ENCODE results near the gene ATXN10. TPM values are rescaled to one million over a fixed set of nuclear protein-coding genes. Genes with fewer than 3 reads are reported as not detected.

Gene ATXN10
- total RNA-seq, 1 donor from 2014 or later, result 125 TPM

DNA sequence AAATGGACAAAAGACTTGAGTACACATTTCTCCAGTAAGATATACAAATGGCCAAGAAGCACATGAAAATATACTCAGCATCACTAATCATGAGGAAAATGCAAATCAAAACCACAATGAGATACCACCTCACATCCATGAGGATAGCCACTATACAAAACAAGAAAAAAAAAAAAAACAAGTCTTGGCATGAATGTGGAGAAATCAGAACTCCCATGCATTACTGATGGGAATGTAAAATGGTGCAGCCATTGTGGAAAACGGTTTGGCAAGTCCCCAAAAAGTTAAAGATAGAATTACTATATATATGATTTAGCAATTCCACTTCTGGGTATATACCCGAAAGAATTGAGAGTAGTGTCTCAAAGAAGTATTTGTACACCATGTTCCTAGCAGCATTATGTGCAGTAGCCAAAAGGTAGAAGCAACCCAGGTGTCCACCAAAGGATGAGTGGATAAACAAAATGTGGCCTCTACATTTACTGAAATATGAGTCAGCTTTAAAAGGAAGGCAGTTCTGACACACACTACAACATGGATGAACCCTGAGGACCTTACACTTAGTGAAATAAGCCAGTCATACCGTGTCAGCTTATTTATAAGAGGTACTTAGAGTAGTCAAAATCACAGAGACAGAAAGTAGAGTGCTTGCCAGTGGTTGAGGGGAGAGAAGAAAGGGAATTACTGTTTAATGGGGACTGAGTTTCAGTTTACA, 159.1 kb downstream of the ATXN10 start:
- DNase-seq (no peak), ATAC-seq (no peak)
- Histone ChIP-seq H3K4me3 (no peak overlapping the region), H3K27ac (no peak overlapping the region), H3K4me1 (no peaks in the 10 kb centered on the region), H3K27me3 (no peaks in the 10 kb centered on the region), H3K36me3 (peaks cover 12% of the 10 kb centered on the region), H3K9me3 (no peaks in the 10 kb centered on the region)
- TF ChIP-seq, protein P1, sequence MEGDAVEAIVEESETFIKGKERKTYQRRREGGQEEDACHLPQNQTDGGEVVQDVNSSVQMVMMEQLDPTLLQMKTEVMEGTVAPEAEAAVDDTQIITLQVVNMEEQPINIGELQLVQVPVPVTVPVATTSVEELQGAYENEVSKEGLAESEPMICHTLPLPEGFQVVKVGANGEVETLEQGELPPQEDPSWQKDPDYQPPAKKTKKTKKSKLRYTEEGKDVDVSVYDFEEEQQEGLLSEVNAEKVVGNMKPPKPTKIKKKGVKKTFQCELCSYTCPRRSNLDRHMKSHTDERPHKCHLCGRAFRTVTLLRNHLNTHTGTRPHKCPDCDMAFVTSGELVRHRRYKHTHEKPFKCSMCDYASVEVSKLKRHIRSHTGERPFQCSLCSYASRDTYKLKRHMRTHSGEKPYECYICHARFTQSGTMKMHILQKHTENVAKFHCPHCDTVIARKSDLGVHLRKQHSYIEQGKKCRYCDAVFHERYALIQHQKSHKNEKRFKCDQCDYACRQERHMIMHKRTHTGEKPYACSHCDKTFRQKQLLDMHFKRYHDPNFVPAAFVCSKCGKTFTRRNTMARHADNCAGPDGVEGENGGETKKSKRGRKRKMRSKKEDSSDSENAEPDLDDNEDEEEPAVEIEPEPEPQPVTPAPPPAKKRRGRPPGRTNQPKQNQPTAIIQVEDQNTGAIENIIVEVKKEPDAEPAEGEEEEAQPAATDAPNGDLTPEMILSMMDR (IDR thresholded peaks at IDR 0.05), result no peak
- intact Hi-C loops (cut with DNase I), result no loop called here

DNA sequence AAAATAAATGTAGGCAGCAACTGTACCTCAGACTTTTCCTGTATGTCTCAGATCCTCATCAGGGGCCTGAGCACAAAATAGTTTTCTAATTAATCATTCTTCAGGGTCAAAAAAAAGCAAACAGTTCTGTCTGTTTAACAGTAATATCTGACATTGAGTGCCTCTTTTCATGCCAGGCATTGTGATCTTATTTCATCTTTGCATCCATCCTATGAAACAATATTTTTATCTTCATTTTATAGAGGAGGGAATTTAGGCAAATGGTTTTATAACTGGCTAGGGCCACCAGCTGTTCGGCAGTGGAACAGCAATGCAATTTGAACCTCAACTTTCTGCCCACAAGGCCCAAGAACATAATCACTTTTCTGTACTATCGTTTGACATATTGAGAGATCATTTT, 159.8 kb downstream of the ATXN10 start:
- Histone ChIP-seq H3K9me3 (no peaks in the 10 kb centered on the region), H3K36me3 (peaks cover 12% of the 10 kb centered on the region), H3K4me3 (no peak overlapping the region), H3K4me1 (no peaks in the 10 kb centered on the region), H3K27ac (no peak overlapping the region), H3K27me3 (no peaks in the 10 kb centered on the region)
- TF ChIP-seq, protein P1 (IDR thresholded peaks at IDR 0.05), result peak; percentile 33
- no peak for DNase-seq
- intact Hi-C loops (cut with DNase I), result no loop called here
- peak; percentile 24 for ATAC-seq

- TF ChIP-seq, protein P1 (IDR thresholded peaks at IDR 0.05), result no peak
Measured at GRCh38 chr22:45832180-45832579, 160.5 kb downstream of the ATXN10 start.

DNA sequence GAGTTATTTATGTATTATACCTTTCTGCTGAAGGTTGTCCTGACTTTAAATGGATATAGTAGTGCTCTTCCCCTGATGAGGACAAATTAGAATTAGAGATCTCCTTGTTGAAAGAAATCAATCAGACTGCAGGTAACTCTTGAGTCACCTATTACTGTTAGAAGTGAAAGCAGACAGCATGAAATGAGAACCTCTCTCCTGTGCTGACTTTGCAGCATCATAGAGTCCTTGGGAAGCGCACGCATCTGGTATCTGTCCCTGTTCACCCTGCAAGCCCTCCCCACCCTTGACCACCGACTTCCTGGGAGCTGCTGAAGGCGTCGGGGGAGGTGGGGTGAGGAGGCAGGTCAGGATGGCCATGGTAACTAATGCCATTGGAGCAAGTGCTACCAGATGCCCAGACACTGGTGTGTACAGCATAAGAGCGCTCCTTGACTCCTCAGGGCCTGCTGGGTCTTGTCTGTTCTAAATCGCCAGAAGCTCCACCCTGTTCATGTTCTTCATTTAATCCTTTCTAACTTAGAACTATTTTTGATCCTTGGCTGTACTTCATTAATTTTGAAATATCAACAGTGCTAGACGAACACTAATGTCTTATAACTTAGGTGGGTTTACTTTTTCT, 161.4 kb downstream of the ATXN10 start:
- Histone ChIP-seq H3K4me3 (no peak overlapping the region), H3K27ac (no peak overlapping the region), H3K4me1 (peaks cover under 1% of the 10 kb centered on the region), H3K9me3 (no peaks in the 10 kb centered on the region), H3K27me3 (no peaks in the 10 kb centered on the region), H3K36me3 (peaks cover 12% of the 10 kb centered on the region)
- intact Hi-C loops (cut with DNase I), result no loop called here
- no peak for ATAC-seq
- DNase-seq, result no peak
- TF ChIP-seq, protein P1 (IDR thresholded peaks at IDR 0.05), result no peak

More at GRCh38 chr22:45832180-45832579, 160.5 kb downstream of the ATXN10 start:
- intact Hi-C loops (cut with DNase I), result no loop called here
- no peak overlapping the region for H3K27ac ChIP-seq
- peaks cover 12% of the 10 kb centered on the region for H3K36me3 ChIP-seq
- no peaks in the 10 kb centered on the region for H3K4me1 ChIP-seq
- no peak for ATAC-seq
- H3K9me3 ChIP-seq, result no peaks in the 10 kb centered on the region
- H3K27me3 ChIP-seq, result no peaks in the 10 kb centered on the region
- H3K4me3 ChIP-seq, result no peak overlapping the region
- DNase-seq, result no peak

- Histone ChIP-seq H3K27ac (no peak overlapping the region), H3K36me3 (peaks cover 12% of the 10 kb centered on the region), H3K4me3 (no peak overlapping the region), H3K9me3 (no peaks in the 10 kb centered on the region), H3K4me1 (peaks cover 3% of the 10 kb centered on the region), H3K27me3 (no peaks in the 10 kb centered on the region)
- DNase-seq (no peak), ATAC-seq (no peak)
- intact Hi-C loops (cut with DNase I), result no loop called here
- TF ChIP-seq, protein P1 (IDR thresholded peaks at IDR 0.05), result no peak
Measured at GRCh38 chr22:45833613-45834012, 162.0 kb downstream of the ATXN10 start.
